ENCODE measurements around the gene ENTR1. TPM values are rescaled to one million over a fixed set of nuclear protein-coding genes. Genes with fewer than 3 reads are reported as not detected.

Gene ENTR1
- total RNA-seq, 2 experiments from 2014 or later: 49.2 to 54.9 TPM

- POLR2A ChIA-PET: interaction anchor here (1.9 kb wide), 1 partner anchor 9 kb away, joined by 5 read pairs; the partner anchor contains the start of gene DNLZ
- DNase-seq: no peak
- Mint-ChIP-seq H3K9me3 (no peaks in the 10 kb centered on the region), H3K27me3 (no peaks in the 10 kb centered on the region), H3K4me3 (no peak overlapping the region), H3K36me3 (ENCODE audit: low read depth) (no peaks in the 10 kb centered on the region), H3K4me1 (no peaks in the 10 kb centered on the region), H3K27ac (no peak overlapping the region)
- CTCF ChIA-PET: no interaction called here
These were observed 55.8 kb downstream of the ENTR1 start for GRCh38 chr9:136354592-136355085.

GRCh38 chr9:136353757-136354488, 56.5 kb downstream of the ENTR1 start:
- ChIA-PET POLR2A (interaction anchor here (1.0 to 1.9 kb wide), 2 partner anchors 9 to 31 kb away, joined by 3 to 5 read pairs; partner anchors contain the start of gene DNLZ), CTCF (no interaction called here)

GRCh38 chr9:136353088-136353487, 57.3 kb downstream of the ENTR1 start:
- no peak for DNase-seq
- Mint-ChIP-seq H3K9me3 (no peaks in the 10 kb centered on the region), H3K4me1 (no peaks in the 10 kb centered on the region), H3K36me3 (ENCODE audit: low read depth) (no peaks in the 10 kb centered on the region), H3K27me3 (no peaks in the 10 kb centered on the region), H3K27ac (no peak overlapping the region), H3K4me3 (no peak overlapping the region)
- CTCF ChIA-PET: no interaction called here
- POLR2A ChIA-PET: interaction anchor here (1.0 to 1.9 kb wide), 2 partner anchors 10 to 32 kb away, joined by 3 to 5 read pairs; partner anchors contain the start of gene DNLZ

More at GRCh38 chr9:136353757-136354488, 56.5 kb downstream of the ENTR1 start:
- no peak for DNase-seq
- Mint-ChIP-seq H3K4me1 (no peaks in the 10 kb centered on the region), H3K27me3 (no peaks in the 10 kb centered on the region), H3K27ac (no peak overlapping the region), H3K36me3 (ENCODE audit: low read depth) (no peaks in the 10 kb centered on the region), H3K4me3 (no peak overlapping the region), H3K9me3 (no peaks in the 10 kb centered on the region)

- ChIA-PET CTCF (no interaction called here), POLR2A (no interaction called here)
- no peaks in the 10 kb centered on the region for H3K36me3 Mint-ChIP-seq (ENCODE audit: low read depth)
These were observed 57.7 kb downstream of the ENTR1 start for GRCh38 chr9:136352682-136353081.

More at GRCh38 chr9:136352682-136353081, 57.7 kb downstream of the ENTR1 start:
- H3K4me1 Mint-ChIP-seq: no peaks in the 10 kb centered on the region
- no peaks in the 10 kb centered on the region for H3K27me3 Mint-ChIP-seq
- H3K9me3 Mint-ChIP-seq: no peaks in the 10 kb centered on the region
- no peak for DNase-seq
- no peak overlapping the region for H3K27ac Mint-ChIP-seq
- H3K4me3 Mint-ChIP-seq: no peak overlapping the region

Other genes with a start within 250 kb of the ENTR1 start
- under 1 TPM in 1 of 2 experiments, not detected in 1; 0.08 TPM for gene LHX3, start 205.5 kb downstream of the ENTR1 start, total RNA-seq
- 10 to 100 TPM; 12.4 to 13.4 TPM for gene QSOX2, start 164.8 kb downstream of the ENTR1 start, total RNA-seq
- gene CCDC187, start 106.5 kb downstream of the ENTR1 start, total RNA-seq: not detected
- 1 to 10 TPM; 6.0 to 6.5 TPM for gene GPSM1, start 83.1 kb downstream of the ENTR1 start, total RNA-seq
- gene DNLZ, start 46.9 kb downstream of the ENTR1 start, total RNA-seq: 10 to 100 TPM; 11.5 TPM
- 1 to 10 TPM in 1 of 2 experiments, under 1 TPM in 1; 0.55 to 1.3 TPM for gene CARD9, start 36.9 kb downstream of the ENTR1 start, total RNA-seq
- 1 to 10 TPM; 8.8 TPM for gene SNAPC4, start 10.4 kb downstream of the ENTR1 start, total RNA-seq
- 10 to 100 TPM; 56.6 to 62.2 TPM for gene PMPCA, start within 50 bp of the ENTR1 start, total RNA-seq
- gene INPP5E, start 29.2 kb upstream of the ENTR1 start, total RNA-seq: 10 to 100 TPM; 19.5 to 21.6 TPM
- gene SEC16A, start 72.4 kb upstream of the ENTR1 start, total RNA-seq: 10 to 100 TPM; 56.1 to 61.0 TPM
- gene NOTCH1, start 135.4 kb upstream of the ENTR1 start, total RNA-seq: 10 to 100 TPM; 58.8 to 59.8 TPM